Neuronal stem cell (in vitro differentiated cells): ENCODE data around the gene NEURL4.
A peak's percentile ranks its signal among the peaks of the same experiment; 100 is the strongest.

Experiments used
- DNase-seq: peaks from one replicate; pipeline ENCODE4 v3.0.0-alpha.2; 2013; ENCODE audit warnings: low spot score
- H2AFZ ChIP-seq: one replicate; pipeline ENCODE4 v1.6.1; 2013; ENCODE audit warnings: mild to moderate bottlenecking, low read length, inconsistent platforms
- H2AK5ac ChIP-seq: 2 replicates; pipeline ENCODE4 v1.6.1; 2013; ENCODE audit warnings: low read depth, mild to moderate bottlenecking, inconsistent platforms, low read length, moderate library complexity, mixed read lengths
- H2BK120ac ChIP-seq: 2 replicates; pipeline ENCODE4 v1.6.1; 2013; ENCODE audit warnings: low read depth, mild to moderate bottlenecking, inconsistent platforms, low read length, moderate library complexity, mixed read lengths
- H2BK12ac ChIP-seq: one replicate; pipeline ENCODE4 v1.6.1; 2013; ENCODE audit warnings: low read length, inconsistent platforms
- H2BK15ac ChIP-seq: 2 replicates; pipeline ENCODE4 v1.6.1; 2013; ENCODE audit warnings: mild to moderate bottlenecking, low read length, inconsistent platforms, mixed read lengths
- H2BK5ac ChIP-seq: one replicate; pipeline ENCODE4 v1.6.1; 2013; ENCODE audit warnings: inconsistent platforms, mild to moderate bottlenecking, low read length, moderate library complexity
- H3K14ac ChIP-seq: one replicate; pipeline ENCODE4 v1.6.1; 2013; ENCODE audit warnings: low read length, inconsistent platforms
- H3K18ac ChIP-seq: 2 replicates; pipeline ENCODE4 v1.6.1; 2013; ENCODE audit warnings: low read length, inconsistent platforms
- H3K23ac ChIP-seq: 2 replicates; pipeline ENCODE4 v1.6.1; 2013; ENCODE audit warnings: low read depth, mild to moderate bottlenecking, mixed read lengths, low read length, inconsistent platforms; ENCODE audit not compliant: poor library complexity
- H3K27ac ChIP-seq: replicated peaks from 3 replicates; pipeline ENCODE4 v1.5.1; 2013; ENCODE audit warnings: low read length, inconsistent platforms
- H3K27me3 ChIP-seq, 3 experiments: 2 replicates each; pipeline ENCODE4 v1.6.1; 2013; ENCODE audit warnings: low read length in 3 of 3, mild to moderate bottlenecking in 2 of 3, inconsistent platforms in 1 of 3, low read depth in 1 of 3, mixed read lengths in 1 of 3, moderate library complexity in 1 of 3; ENCODE audit not compliant: control insufficient read depth in 3 of 3, insufficient read depth in 3 of 3
- H3K36me3 ChIP-seq, 2 donors: replicated peaks in 1 of 2; 2 replicates each; pipeline ENCODE4 v1.6.1; 2013; ENCODE audit warnings: low read length in 2 of 2; ENCODE audit not compliant: control insufficient read depth in 2 of 2, insufficient read depth in 2 of 2
- H3K4ac ChIP-seq: 2 replicates; pipeline ENCODE4 v1.6.1; 2013; ENCODE audit warnings: inconsistent platforms, mild to moderate bottlenecking, low read length, moderate library complexity
- H3K4me1 ChIP-seq, 2 donors: 1 replicate in 1 of 2; 2 replicates in 1 of 2; pipeline ENCODE4 v1.6.1; 2013; ENCODE audit warnings: low read length in 2 of 2, low read depth in 1 of 2; ENCODE audit not compliant: control insufficient read depth in 2 of 2, insufficient read depth in 1 of 2
- H3K4me2 ChIP-seq: one replicate; pipeline ENCODE4 v1.6.1; 2013; ENCODE audit warnings: mild to moderate bottlenecking, low read length, inconsistent platforms; ENCODE audit not compliant: insufficient read depth, poor library complexity, severe bottlenecking
- H3K4me3 ChIP-seq, 2 donors: 2 replicates each; pipeline ENCODE4 v1.5.1; 2013; ENCODE audit warnings: low read length in 2 of 2, mild to moderate bottlenecking in 2 of 2, inconsistent platforms in 1 of 2, moderate library complexity in 1 of 2
- H3K79me1 ChIP-seq: one replicate; pipeline ENCODE4 v1.6.1; 2013; ENCODE audit warnings: low read depth, mild to moderate bottlenecking, inconsistent platforms, low read length, moderate library complexity
- H3K9ac ChIP-seq: one replicate; pipeline ENCODE4 v1.6.1; 2013; ENCODE audit warnings: mild to moderate bottlenecking, low read depth, low read length, inconsistent platforms; ENCODE audit not compliant: poor library complexity
- H3K9me3 ChIP-seq, 2 donors: replicated peaks in 1 of 2; 2 replicates each; pipeline versions ENCODE3 to v1.6.1; 2013; ENCODE audit warnings: low read length in 2 of 2, mild to moderate bottlenecking in 2 of 2, inconsistent platforms in 1 of 2, low read depth in 1 of 2, mixed read lengths in 1 of 2, moderate library complexity in 1 of 2; ENCODE audit not compliant: control insufficient read depth in 2 of 2, insufficient read depth in 1 of 2
- H4K8ac ChIP-seq: one replicate; pipeline ENCODE4 v1.6.1; 2013; ENCODE audit warnings: low read depth, mild to moderate bottlenecking, inconsistent platforms, low read length, moderate library complexity
- H4K91ac ChIP-seq: one replicate; pipeline ENCODE4 v1.6.1; 2013; ENCODE audit warnings: low read length, low read depth, mild to moderate bottlenecking, inconsistent platforms; ENCODE audit not compliant: poor library complexity
- WGBS, 2 donors: extraction: QIAGEN DNeasy Blood & Tissue Kit; methylation state at CpG; one replicate each; pipeline ENCODE4 v1.1.7; 2013; ENCODE audit warnings: missing lambda C conversion rate in 2 of 2, mixed read lengths in 1 of 2; ENCODE audit not compliant: insufficient read length in 2 of 2, insufficient replicate concordance in 1 of 2; ENCODE audit errors: extremely low coverage in 2 of 2; 5-methylcytosine and 5-hydroxymethylcytosine counted together

NEURL4 gene

GRCh38 chr17:7314719-7315569 lies 14.2 kb downstream of the NEURL4 start, which contains the start of gene GPS2:
Gene GPS2 (minus strand): TSS chr17:7315360. CDS start chr17:7315052, 308 bp downstream.
- Histone ChIP-seq H3K4ac (peak within 1 kb of the TSS; percentile 39), H4K91ac (no peak within 1 kb of the TSS), H2BK15ac (no peak within 1 kb of the TSS), H3K36me3 (peaks cover 62 to 78% of the 10 kb centered on the region in 2 donors), H2BK120ac (peak within 1 kb of the TSS; percentile 78), H3K9me3 (no peaks in the 10 kb centered on the region), H3K27me3 (no peaks in the 10 kb centered on the region), H3K79me1 (peaks cover 7% of the 10 kb centered on the region), H2AFZ (peak within 1 kb of the TSS; percentile 95), H3K9ac (peak within 1 kb of the TSS; percentile 91), H2AK5ac (peak within 1 kb of the TSS; percentile 87), H3K4me3 (peak within 1 kb of the TSS; percentile 60 to 92), H2BK5ac (peak within 1 kb of the TSS; percentile 85), H3K4me1 (peaks cover 6 to 13% of the 10 kb centered on the region in 2 donors), H3K23ac (peak within 1 kb of the TSS; percentile 94), H3K14ac (no peak within 1 kb of the TSS), H3K4me2 (peak within 1 kb of the TSS; percentile 93), H4K8ac (peak within 1 kb of the TSS; percentile 95), H2BK12ac (peak within 1 kb of the TSS; percentile 69), H3K27ac (peak within 1 kb of the TSS; percentile 80), H3K18ac (peak within 1 kb of the TSS; percentile 95)
- WGBS, 2 donors: no CpG with 5 or more reads among the region's 95 CpGs
- DNase-seq: peak; percentile 78

- no peak overlapping the region for H2BK5ac ChIP-seq
- no peak overlapping the region for H2AFZ ChIP-seq
- peak overlapping the region; percentile 78 for H2BK120ac ChIP-seq
- no peak overlapping the region for H4K8ac ChIP-seq
- H3K79me1 ChIP-seq: peaks cover 7% of the 10 kb centered on the region
- H3K9ac ChIP-seq: peak overlapping the region; percentile 91
- peak overlapping the region; percentile 93 for H3K4me2 ChIP-seq
- DNase-seq: no peak
- peak overlapping the region; percentile 60 to 92 for H3K4me3 ChIP-seq
- peaks cover 8 to 16% of the 10 kb centered on the region in 2 donors for H3K4me1 ChIP-seq
- H3K18ac ChIP-seq: no peak overlapping the region
- H3K14ac ChIP-seq: no peak overlapping the region
- H3K36me3 ChIP-seq: peaks cover 68 to 85% of the 10 kb centered on the region in 2 donors
- H3K27me3 ChIP-seq: no peaks in the 10 kb centered on the region
- H2AK5ac ChIP-seq: no peak overlapping the region
- WGBS, 2 donors: no CpG with 5 or more reads among the region's 9 CpGs
- H2BK12ac ChIP-seq: no peak overlapping the region
- no peak overlapping the region for H3K23ac ChIP-seq
- no peak overlapping the region for H3K4ac ChIP-seq
- no peak overlapping the region for H4K91ac ChIP-seq
- H2BK15ac ChIP-seq: no peak overlapping the region
- no peak overlapping the region for H3K27ac ChIP-seq
- H3K9me3 ChIP-seq: no peaks in the 10 kb centered on the region
Measured at GRCh38 chr17:7313890-7314718, 15.0 kb downstream of the NEURL4 start.

GRCh38 chr17:7313088-7313889 lies 15.8 kb downstream of the NEURL4 start:
- H3K9me3 ChIP-seq: no peaks in the 10 kb centered on the region
- H2BK12ac ChIP-seq: no peak overlapping the region
- peaks cover 7% of the 10 kb centered on the region for H3K79me1 ChIP-seq
- peaks cover 8 to 18% of the 10 kb centered on the region in 2 donors for H3K4me1 ChIP-seq
- H4K8ac ChIP-seq: no peak overlapping the region
- no peak overlapping the region for H4K91ac ChIP-seq
- peaks cover 59 to 77% of the 10 kb centered on the region in 2 donors for H3K36me3 ChIP-seq
- no peak overlapping the region for H3K18ac ChIP-seq
- no peak overlapping the region for H2BK120ac ChIP-seq
- H3K23ac ChIP-seq: no peak overlapping the region
- no peak overlapping the region for H3K4ac ChIP-seq
- no peak overlapping the region for H2AK5ac ChIP-seq
- no peaks in the 10 kb centered on the region for H3K27me3 ChIP-seq
- no peak overlapping the region for H3K14ac ChIP-seq
- H3K27ac ChIP-seq: no peak overlapping the region
- no peak overlapping the region for H2BK15ac ChIP-seq
- no CpG with 5 or more reads among the region's 7 CpGs for WGBS, 2 donors
- H3K4me2 ChIP-seq: no peak overlapping the region
- no peak overlapping the region for H2BK5ac ChIP-seq
- DNase-seq: no peak
- peak overlapping the region in 1 of 2 donors; percentile 60 for H3K4me3 ChIP-seq
- H3K9ac ChIP-seq: no peak overlapping the region
- H2AFZ ChIP-seq: no peak overlapping the region
